NCI-H82 (cell line): ENCODE data around the gene ZCCHC4.

Source experiments
- DNase-seq: peaks from one replicate; lab custom pipeline; 2025; lab: John Stamatoyannopoulos, UW

Gene ZCCHC4

GRCh38 chr4:25377572-25378436 lies 65.2 kb downstream of the ZCCHC4 start:
- DNase-seq, result no peak

- peak; percentile 14 for DNase-seq
Measured at GRCh38 chr4:25378437-25378743, 65.8 kb downstream of the ZCCHC4 start.

- no peak for DNase-seq
Measured at GRCh38 chr4:25379591-25379990, 67.0 kb downstream of the ZCCHC4 start.

- no peak for DNase-seq
Measured at GRCh38 chr4:25383647-25384046, 71.1 kb downstream of the ZCCHC4 start.

- no peak for DNase-seq
Measured at GRCh38 chr4:25386926-25387325, 74.4 kb downstream of the ZCCHC4 start.

GRCh38 chr4:25397305-25397704 lies 84.7 kb downstream of the ZCCHC4 start:
- no peak for DNase-seq

- DNase-seq, result no peak
Measured at GRCh38 chr4:25399510-25399909, 86.9 kb downstream of the ZCCHC4 start.

- no peak for DNase-seq
Measured at GRCh38 chr4:25401066-25401465, 88.5 kb downstream of the ZCCHC4 start.

- no peak for DNase-seq
Measured at GRCh38 chr4:25402521-25402920, 89.9 kb downstream of the ZCCHC4 start.

GRCh38 chr4:25403699-25404098 lies 91.1 kb downstream of the ZCCHC4 start:
- no peak for DNase-seq

- no peak for DNase-seq
Measured at GRCh38 chr4:25405453-25405852, 92.9 kb downstream of the ZCCHC4 start.

- no peak for DNase-seq
Measured at GRCh38 chr4:25406081-25406692, 93.6 kb downstream of the ZCCHC4 start.

- no peak for DNase-seq
Measured at GRCh38 chr4:25410820-25411529, 98.4 kb downstream of the ZCCHC4 start.

- DNase-seq, result no peak
Measured at GRCh38 chr4:25413261-25413660, 100.7 kb downstream of the ZCCHC4 start.

GRCh38 chr4:25417014-25417413 lies 104.4 kb downstream of the ZCCHC4 start:
- DNase-seq, result no peak
